Measurements from ENCODE around the gene PIEZO2.

GRCh38 chr18:10838553-10838952 is 310.8 kb downstream of the PIEZO2 start:
- TF ChIP-seq EGR2 (tag by site-specific recombination; IDR thresholded peaks at IDR 0.05; ENCODE audit: low read depth): no peak
- TF ChIP-seq, protein P1, sequence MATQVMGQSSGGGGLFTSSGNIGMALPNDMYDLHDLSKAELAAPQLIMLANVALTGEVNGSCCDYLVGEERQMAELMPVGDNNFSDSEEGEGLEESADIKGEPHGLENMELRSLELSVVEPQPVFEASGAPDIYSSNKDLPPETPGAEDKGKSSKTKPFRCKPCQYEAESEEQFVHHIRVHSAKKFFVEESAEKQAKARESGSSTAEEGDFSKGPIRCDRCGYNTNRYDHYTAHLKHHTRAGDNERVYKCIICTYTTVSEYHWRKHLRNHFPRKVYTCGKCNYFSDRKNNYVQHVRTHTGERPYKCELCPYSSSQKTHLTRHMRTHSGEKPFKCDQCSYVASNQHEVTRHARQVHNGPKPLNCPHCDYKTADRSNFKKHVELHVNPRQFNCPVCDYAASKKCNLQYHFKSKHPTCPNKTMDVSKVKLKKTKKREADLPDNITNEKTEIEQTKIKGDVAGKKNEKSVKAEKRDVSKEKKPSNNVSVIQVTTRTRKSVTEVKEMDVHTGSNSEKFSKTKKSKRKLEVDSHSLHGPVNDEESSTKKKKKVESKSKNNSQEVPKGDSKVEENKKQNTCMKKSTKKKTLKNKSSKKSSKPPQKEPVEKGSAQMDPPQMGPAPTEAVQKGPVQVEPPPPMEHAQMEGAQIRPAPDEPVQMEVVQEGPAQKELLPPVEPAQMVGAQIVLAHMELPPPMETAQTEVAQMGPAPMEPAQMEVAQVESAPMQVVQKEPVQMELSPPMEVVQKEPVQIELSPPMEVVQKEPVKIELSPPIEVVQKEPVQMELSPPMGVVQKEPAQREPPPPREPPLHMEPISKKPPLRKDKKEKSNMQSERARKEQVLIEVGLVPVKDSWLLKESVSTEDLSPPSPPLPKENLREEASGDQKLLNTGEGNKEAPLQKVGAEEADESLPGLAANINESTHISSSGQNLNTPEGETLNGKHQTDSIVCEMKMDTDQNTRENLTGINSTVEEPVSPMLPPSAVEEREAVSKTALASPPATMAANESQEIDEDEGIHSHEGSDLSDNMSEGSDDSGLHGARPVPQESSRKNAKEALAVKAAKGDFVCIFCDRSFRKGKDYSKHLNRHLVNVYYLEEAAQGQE (tag by site-specific recombination; IDR thresholded peaks at IDR 0.05): no peak
- no peak for TF ChIP-seq ZNF223 (tag by site-specific recombination; IDR thresholded peaks at IDR 0.05)
- TF ChIP-seq, protein P2, sequence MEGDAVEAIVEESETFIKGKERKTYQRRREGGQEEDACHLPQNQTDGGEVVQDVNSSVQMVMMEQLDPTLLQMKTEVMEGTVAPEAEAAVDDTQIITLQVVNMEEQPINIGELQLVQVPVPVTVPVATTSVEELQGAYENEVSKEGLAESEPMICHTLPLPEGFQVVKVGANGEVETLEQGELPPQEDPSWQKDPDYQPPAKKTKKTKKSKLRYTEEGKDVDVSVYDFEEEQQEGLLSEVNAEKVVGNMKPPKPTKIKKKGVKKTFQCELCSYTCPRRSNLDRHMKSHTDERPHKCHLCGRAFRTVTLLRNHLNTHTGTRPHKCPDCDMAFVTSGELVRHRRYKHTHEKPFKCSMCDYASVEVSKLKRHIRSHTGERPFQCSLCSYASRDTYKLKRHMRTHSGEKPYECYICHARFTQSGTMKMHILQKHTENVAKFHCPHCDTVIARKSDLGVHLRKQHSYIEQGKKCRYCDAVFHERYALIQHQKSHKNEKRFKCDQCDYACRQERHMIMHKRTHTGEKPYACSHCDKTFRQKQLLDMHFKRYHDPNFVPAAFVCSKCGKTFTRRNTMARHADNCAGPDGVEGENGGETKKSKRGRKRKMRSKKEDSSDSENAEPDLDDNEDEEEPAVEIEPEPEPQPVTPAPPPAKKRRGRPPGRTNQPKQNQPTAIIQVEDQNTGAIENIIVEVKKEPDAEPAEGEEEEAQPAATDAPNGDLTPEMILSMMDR (tag by site-specific recombination; IDR thresholded peaks at IDR 0.05): no peak
- no peak for TF ChIP-seq ZNF121 (tag by site-specific recombination; IDR thresholded peaks at IDR 0.05)
- no peak for TF ChIP-seq ZNF24 (tag by site-specific recombination; IDR thresholded peaks at IDR 0.05)
- TF ChIP-seq OSR2 (tag by site-specific recombination; IDR thresholded peaks at IDR 0.05): no peak
- no peak for TF ChIP-seq ZNF10 (tag by site-specific recombination; IDR thresholded peaks at IDR 0.05)
- no peak for TF ChIP-seq ZNF510 (tag by site-specific recombination; IDR thresholded peaks at IDR 0.05; ENCODE audit: insufficient replicate concordance)
- TF ChIP-seq ZBTB7A (tag by site-specific recombination; IDR thresholded peaks at IDR 0.05; ENCODE audit: low read depth): no peak
